ENCODE data around the gene ALDOB.

DNA sequence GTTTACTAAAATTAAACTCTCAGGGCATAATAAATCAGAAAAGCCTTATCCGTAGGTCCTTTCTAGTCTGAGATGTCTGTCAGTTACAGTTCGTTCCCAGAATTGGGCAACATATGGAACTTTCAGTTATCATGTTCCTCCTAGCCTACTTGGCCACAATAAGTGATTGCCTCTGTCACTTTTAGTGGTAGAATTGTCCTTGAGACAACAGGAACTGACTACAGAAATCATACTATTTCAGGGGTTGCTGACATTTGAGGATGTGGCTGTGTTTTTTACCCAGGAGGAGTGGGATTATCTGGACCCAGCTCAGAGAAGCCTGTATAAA, 36.0 kb downstream of the ALDOB start:
- TF ChIP-seq, protein P1, sequence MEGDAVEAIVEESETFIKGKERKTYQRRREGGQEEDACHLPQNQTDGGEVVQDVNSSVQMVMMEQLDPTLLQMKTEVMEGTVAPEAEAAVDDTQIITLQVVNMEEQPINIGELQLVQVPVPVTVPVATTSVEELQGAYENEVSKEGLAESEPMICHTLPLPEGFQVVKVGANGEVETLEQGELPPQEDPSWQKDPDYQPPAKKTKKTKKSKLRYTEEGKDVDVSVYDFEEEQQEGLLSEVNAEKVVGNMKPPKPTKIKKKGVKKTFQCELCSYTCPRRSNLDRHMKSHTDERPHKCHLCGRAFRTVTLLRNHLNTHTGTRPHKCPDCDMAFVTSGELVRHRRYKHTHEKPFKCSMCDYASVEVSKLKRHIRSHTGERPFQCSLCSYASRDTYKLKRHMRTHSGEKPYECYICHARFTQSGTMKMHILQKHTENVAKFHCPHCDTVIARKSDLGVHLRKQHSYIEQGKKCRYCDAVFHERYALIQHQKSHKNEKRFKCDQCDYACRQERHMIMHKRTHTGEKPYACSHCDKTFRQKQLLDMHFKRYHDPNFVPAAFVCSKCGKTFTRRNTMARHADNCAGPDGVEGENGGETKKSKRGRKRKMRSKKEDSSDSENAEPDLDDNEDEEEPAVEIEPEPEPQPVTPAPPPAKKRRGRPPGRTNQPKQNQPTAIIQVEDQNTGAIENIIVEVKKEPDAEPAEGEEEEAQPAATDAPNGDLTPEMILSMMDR (IDR thresholded peaks at IDR 0.05): no peak
- TF ChIP-seq POLR2A (IDR thresholded peaks at IDR 0.05): no peak
